GM12892 (cell line): ENCODE measurements around the gene THRB.

Experiments used
- POLR2A ChIP-seq: IDR thresholded peaks from 2 replicates; pipeline ENCODE4 v1.6.1; 2011; ENCODE audit warnings: low read depth, low read length, control low read depth
- POLR2AphosphoS5 ChIP-seq: IDR thresholded peaks from 2 replicates; pipeline ENCODE4 v1.6.1; 2011; ENCODE audit warnings: low read depth, low read length, control low read depth
- TAF1 ChIP-seq: IDR thresholded peaks from 2 replicates; pipeline ENCODE4 v1.6.1; 2011; ENCODE audit warnings: low read depth, mild to moderate bottlenecking, control low read depth, low read length, borderline replicate concordance

DNA sequence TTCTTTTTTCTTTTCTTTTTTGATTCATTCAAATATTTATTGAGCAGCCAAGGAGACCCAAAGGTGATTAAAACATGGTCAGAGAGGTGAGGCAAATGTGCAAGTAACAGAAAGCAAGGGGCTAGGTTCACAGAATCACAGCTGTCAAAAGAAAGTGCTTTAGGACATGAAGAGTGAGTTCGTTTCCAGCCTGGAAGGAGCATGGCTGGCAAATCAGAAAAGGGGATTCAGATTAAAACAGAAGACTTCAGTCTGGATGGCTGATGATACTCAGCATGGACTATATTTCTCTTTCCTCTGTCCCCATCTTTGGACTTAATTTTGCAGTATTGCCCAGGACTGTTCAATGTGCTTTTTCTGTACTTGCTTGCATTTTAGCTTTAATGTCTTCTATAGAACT lies 398.4 kb downstream of the THRB start:
- TF ChIP-seq POLR2AphosphoS5 (no peak), POLR2A (no peak), TAF1 (no peak)
